NCI-H1694 treated with DMSO at 0.1 percent for 48 hours (cell line): ENCODE results near the gene TGFBR2.

Experiments
- DNase-seq: peaks from one replicate; lab custom pipeline; 2025; lab: John Stamatoyannopoulos, UW

Gene TGFBR2

DNA sequence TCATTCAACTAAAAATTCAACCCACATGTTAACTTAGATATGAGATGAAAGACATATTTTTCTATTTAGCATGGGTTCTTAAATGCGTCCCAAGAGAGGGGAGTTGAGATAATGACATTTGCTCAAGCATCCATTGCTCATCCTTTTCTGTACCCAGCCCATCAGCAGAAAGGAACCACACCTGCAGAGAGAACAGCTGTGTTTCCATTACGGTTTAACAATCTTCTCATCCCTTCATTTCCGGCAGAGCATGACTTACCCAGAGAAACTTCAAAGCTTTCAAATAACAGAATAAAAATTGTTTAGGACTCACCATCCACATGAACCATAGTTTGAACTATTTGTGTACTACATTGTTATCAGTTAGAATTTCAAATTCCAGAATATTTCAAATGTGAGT is 113.1 kb downstream of the TGFBR2 start:
- no peak for DNase-seq

DNA sequence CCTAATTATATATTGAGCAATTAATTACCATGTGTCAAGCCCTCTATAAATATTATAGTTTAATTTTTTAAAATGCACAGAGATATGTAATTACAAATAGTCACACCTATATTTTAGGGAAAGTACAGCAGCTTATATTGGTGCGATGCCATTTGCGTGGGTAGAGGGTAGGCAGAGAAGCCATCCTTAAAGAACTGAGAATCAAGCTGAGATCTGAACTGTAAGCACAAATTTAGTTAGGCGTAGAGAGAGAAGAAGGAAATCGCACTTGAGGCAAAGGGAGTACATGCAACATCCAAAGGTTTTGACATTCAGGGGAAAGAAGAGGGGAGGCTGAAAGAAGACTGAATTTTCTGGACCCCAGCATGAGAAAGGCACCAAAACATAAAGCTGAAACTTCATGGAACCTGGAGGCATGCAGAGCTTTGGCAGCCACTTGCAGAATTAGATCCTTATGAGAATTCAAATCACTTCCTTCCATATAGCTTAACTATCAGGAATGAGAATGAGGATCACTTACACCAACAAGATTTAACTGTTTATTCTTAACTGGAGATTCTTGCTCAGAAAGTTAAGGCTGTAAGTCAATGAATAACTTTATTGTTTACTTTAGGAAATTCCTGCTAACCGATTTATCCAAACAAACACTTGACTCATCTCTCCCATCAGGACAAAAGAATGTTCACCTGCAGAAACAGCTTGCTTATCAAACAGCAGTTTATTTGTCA is 114.3 kb downstream of the TGFBR2 start:
- no peak for DNase-seq

DNA sequence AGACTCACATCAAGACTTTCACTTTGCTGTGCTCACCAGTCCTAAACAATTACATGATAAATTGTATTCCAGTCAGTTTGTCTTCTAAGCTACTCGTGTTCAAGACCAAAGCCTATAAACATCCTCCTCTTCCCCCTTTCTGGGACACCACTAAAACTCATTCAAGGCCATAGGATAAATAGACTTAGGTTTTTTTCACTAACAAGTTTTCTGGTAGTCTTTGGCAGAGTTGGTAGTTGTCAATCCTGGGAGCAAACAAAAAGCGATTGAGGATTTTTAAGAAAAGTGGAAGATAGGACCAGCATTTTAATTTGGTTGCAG is 114.9 kb downstream of the TGFBR2 start:
- DNase-seq: no peak

DNA sequence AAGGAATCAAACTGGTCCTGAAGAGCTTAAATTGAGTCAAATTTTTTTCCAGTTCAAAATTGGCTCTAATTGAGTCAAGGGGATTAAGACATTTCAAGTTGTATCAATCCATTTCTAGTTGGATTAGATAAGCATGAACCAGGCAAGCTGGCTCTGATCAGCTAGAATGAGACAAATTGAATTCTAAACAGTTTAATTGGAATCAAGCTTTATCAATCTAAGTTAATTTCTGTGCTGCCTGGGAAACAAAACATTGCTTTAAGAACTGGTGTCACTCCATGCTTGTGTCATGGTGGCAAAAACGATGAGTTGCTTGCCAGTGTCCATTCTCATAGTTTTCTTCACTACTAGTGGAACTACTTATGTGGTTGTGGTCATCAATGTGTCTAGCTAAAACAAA is 116.8 kb downstream of the TGFBR2 start:
- DNase-seq: no peak

DNA sequence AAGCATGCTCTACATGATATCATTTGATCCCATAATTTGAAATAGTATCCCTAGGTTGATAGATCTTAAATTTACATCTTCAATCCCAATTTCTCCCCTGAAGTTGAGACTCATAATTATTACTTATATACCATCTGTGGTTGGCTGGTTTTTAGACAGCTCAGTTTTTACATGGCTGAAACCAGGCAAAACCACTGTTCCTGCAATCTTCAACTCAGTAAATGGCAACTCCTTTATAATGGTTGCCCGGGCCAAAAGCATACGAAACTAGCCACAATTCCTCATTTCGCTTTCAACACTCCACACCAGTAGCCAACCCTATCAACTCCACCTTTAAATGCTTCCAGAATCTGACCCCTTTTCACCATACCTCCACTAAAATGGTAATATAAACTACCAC is 118.5 kb downstream of the TGFBR2 start:
- DNase-seq: no peak

DNA sequence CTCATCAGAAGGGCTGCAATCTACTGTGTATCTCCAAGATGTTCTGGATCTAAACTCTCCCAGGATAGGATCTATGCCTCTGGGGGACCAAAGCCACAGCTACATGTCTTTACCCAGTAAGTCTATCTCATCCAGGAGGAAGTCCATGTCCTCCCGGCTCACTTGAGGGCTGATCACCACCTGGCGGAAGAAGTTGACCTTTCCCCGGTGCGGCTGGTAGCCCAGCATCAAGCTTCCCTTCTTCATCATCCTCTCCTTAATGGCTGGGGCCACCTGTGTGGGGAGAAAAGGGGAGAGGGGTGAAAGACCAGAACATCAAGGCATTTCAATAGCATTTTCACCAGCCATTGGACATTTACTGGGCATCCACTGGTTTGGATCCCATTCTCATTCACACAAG is 121.7 kb downstream of the TGFBR2 start:
- no peak for DNase-seq

DNA sequence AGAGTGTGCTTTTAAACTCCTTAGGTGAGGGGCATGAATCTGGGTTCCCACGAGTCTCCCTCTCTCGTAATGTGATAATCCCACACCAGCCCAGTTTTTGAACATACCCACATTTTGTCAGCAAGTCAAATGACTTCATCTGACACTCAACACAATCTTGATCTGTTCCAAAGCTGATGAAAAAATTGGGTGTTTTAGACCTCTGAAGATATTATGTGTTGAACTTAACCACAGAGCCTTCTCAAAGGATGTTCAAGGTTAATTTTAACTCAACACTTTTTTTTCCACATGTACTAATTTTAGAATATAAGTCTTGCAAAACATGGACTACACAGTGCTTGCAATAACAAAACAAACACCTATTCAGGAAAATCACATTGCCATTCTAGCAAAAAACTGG is 123.1 kb downstream of the TGFBR2 start:
- DNase-seq: no peak

DNA sequence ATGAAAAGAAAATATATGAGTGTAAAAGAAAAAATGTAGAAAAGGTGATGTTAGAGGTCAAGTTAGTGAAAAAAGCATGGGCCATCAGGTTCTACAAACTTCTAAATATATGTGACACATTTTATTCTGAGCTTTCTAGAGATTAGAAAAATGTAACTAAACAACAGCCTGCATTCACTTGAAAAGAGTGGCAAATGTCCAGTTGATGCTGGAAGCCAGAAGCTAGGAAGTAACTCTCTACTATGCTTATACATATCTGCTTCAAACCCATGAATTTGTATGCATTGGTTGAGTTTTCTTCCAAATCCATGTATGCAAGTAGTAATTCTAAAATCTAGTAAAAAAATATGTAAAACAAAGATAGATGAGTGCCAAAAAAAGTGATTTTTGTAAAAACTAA is 123.5 kb downstream of the TGFBR2 start:
- DNase-seq: no peak

DNA sequence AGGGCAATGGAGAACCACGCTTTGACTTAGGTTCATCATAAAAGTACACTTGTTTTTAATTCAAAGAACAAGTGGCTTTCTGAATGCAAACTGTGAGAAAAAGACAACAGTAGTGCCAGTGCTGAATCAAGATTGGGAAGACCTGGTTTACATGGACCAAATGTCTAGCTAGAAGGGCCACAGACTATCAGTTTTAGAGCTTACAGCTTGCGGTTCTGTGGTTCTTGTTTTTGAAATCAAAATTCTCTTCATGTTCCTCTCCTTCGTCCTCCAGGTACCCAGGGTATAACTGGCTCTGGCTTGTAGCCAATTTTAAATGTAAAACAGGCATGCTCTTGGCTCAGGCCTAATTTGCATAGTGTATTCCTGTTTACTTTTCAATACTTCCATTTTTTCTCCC is 124.6 kb downstream of the TGFBR2 start:
- no peak for DNase-seq

DNA sequence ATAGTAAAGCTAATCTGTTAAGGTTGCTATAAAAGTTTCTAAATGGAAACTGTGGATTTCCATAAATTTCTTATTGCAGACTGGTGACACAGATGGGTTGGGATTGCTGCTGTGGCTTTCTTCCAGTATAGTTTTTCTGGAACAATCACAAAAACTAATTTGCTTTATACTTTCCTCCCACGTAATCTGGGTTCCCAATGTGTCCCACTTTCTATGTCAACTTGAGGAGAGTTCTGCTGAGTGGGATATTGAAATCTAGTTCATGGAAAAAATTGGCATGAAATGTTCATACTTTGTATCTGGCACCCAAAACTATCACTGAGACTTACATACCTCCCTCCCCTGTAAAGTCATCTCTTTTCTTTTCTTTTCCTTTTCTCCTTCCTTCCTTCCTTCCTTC is 126.8 kb downstream of the TGFBR2 start:
- DNase-seq: no peak

DNA sequence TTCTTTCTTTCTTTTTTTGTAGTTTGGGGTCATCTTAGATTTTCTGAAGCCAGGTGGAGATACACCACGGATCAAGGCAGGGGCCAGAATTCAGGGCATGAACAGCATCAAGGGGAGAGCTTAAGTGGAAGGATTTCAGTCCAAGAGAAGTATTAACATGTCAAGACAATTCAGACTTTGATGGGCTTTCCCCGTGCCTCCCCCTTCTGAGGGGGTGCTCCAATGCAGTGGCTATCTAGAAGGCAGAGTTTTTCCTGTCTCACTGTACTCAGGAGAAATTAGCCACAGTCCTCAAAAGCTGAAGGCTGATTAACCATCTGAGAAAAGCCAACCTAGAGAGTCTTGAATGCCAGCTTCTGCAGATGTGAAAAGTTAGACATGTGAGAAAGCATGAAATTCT is 127.3 kb downstream of the TGFBR2 start:
- DNase-seq: no peak

DNA sequence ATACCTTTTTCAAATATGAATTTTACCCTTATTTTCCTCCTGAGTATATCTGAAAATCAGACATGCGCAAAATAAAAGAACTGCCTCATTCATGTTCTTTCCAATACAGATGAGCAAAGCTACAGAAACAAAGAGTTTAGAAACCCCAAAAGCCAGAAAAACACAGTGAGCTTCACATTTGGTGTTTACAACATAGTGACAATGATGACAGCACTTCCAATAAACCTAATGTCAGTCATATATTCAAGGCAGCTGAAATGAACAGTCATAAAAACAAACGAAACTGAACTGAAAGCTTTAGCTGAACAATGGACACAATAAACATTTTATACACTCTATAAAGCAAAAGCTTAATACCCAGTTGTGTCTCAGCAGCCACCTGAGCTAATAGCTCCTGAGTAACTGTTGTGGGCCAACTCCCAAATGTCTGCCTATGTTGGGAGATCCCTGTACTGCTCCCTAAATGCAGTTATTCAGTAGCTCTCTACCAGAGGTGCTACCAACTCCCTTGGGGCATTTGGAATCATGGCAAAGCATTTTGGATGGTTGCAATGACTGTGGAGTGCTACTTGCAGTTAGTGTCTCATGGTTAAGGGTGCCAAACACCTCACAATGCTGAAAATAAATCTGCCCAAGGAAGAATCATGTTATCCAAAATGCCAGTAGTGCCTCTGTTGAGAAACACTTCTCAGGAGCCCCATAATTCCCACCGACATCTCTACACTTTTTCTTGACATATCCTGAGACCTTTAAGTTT is 131.5 kb downstream of the TGFBR2 start:
- DNase-seq: no peak

DNA sequence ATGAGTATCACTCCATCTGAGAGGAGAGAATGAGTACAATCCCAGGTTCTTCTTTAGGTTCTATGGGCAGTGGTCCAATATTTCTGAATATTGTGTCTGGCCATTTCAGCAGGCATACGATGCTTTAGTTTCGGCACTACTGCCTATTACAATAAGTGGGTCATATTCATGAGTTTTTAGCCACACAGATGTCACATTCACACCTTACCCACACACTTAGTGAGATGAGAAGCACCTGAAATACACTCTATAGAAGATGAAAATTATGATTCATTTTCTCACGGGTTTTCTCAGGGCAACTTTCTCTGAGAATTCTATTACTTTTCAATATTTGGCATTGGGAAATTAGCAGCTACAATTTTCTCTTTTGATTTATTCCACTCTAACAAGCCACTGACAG is 132.2 kb downstream of the TGFBR2 start:
- no peak for DNase-seq

DNA sequence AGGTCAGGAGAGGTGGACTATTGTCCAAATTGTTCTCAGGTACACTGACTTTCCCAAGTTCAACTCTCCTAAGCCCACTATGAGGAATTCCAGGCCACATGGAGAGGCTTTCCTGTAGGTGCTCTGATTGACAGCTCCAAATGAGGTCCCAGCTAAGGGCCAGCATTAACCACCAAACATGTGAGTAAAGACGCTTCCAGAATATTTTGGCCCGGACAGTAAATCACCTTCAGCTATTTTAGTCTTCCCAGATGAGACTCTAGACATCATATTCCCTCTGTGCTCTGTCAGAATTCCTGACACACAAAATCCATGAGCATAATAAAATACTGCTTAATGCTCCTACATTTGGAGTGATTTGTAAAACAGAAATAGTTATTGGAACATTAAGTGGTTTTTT is 135.5 kb downstream of the TGFBR2 start:
- DNase-seq: no peak

DNA sequence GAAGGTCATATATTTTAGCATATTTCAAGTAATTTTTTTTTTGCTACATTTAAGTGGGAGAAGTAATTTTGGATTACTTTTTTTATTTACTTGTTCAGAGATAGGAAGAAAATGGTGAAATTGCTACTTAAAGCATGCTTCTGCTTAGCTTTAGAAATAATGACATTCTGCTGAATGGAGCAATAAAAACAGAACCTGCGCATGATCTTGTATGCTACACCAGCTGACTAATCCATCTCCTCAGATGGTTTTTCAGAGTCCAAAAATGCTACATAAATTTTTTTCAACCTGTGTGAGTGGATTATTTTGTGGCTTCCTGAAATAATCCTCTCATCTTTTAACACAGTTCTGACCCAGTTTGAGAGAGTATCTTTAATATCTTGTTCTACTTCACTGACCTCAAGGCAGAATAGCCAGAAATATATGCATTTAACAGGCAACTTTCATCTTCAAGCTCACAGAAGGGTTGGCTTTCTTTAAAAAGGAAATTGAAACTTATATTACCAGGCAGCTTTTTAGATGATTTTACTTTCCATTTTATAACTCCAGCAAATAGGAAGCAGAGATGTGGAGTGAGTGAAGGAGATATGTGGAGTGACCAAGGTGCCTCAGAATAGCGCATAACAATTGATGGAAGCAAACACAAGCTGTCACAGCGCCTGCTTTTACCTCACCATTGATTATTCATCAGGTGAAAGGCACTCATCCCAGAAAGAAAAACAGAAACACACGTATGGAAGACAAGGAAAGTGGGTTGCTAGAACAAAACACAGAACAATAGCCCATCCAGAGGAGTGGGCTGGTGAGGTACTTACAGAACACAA is 136.6 kb downstream of the TGFBR2 start:
- no peak for DNase-seq
